Ascending aorta (tissue), 2 donors: ENCODE results near the gene RWDD3. TPM values are rescaled to one million over a fixed set of nuclear protein-coding genes. Genes with fewer than 3 reads are reported as not detected.

Experiments used
- DNase-seq, 2 donors: peaks; one replicate each; pipeline ENCODE4 v3.0.0-alpha.2; 2019; ENCODE audit warnings: low spot score in 2 of 2
- H3K27ac ChIP-seq, 2 donors: fragments of 200-600 bp; sonication (generic); one replicate each; pipeline ENCODE4 v1.5.1; 2016 to 2017; ENCODE audit warnings: mild to moderate bottlenecking in 1 of 2
- H3K27me3 ChIP-seq: fragments of 200-600 bp; sonication (generic); one replicate; pipeline ENCODE4 v1.5.1; 2017
- H3K36me3 ChIP-seq, 2 donors: fragments of 200-600 bp; sonication (generic); one replicate each; pipeline ENCODE4 v1.5.1; 2016
- H3K4me1 ChIP-seq, 2 donors: fragments of 200-600 bp; sonication (generic); one replicate each; pipeline ENCODE4 v1.5.1; 2016 to 2017; ENCODE audit warnings: mild to moderate bottlenecking in 1 of 2
- H3K4me3 ChIP-seq, 2 donors: fragments of 200-600 bp; sonication (generic); one replicate each; pipeline ENCODE4 v1.5.1; 2016 to 2017; ENCODE audit warnings: mild to moderate bottlenecking in 1 of 2
- H3K9me3 ChIP-seq, 2 donors: fragments of 200-600 bp; sonication (generic); one replicate each; pipeline ENCODE4 v1.5.1; 2016
- CTCF ChIP-seq, 3 experiments: fragments of 200-600 bp in 2 of 3; fragments of 450-650 bp in 1 of 3; sonication (generic) in 2 of 3; IDR thresholded peaks; one replicate each; pipeline ENCODE4 v1.5.1; 2016 to 2019; ENCODE audit warnings: antibody characterized with exemption in 3 of 3, mild to moderate bottlenecking in 1 of 3, moderate library complexity in 1 of 3
- intact Hi-C: fragments of 100-400 bp; cut with DNase I; formaldehyde crosslinking; loops from one replicate; pipeline ENCODE4 v1.15.1; 2023
- total RNA-seq: library from RNA; depleted of rRNA; stranded (reverse); fragments of >200 nt; gene quantifications from one replicate; pipeline ENCODE4 v1.1.0, GENCODE V29; 2016

RWDD3 gene
- not detected for total RNA-seq

- H3K4me1 ChIP-seq, result peaks cover 0 to 8% of the 10 kb centered on the region in 2 donors
- peak; percentile 52 to 90 (median 79) for TF ChIP-seq CTCF (IDR thresholded peaks at IDR 0.05)
- peak within 1 kb of the TSS; percentile 86 to 93 for H3K27ac ChIP-seq
- intact Hi-C loops, result loop anchor here (1.0 to 10.0 kb wide), 8 partner anchors 67 to 819 kb away; partner anchors contain the start of genes ABCD3, CNN3, F3 and TLCD4
- no peaks in the 10 kb centered on the region for H3K9me3 ChIP-seq
- no peaks in the 10 kb centered on the region for H3K36me3 ChIP-seq
- peak; percentile 70 to 96 for DNase-seq
- H3K4me3 ChIP-seq, result peak within 1 kb of the TSS; percentile 68 to 85
- H3K27me3 ChIP-seq, result no peaks in the 10 kb centered on the region
Observed at GRCh38 chr1:95233737-95234500, at the start of gene RWDD3. Gene RWDD3, plus strand, starts transcription at chr1:95234210. Its CDS starts 21 bp downstream, at chr1:95234231.

GRCh38 chr1:95186149-95186548 is 47.9 kb upstream of the RWDD3 start:
- Histone ChIP-seq H3K27ac (no peak overlapping the region), H3K4me3 (no peak overlapping the region), H3K4me1 (no peaks in the 10 kb centered on the region), H3K36me3 (no peaks in the 10 kb centered on the region), H3K9me3 (no peaks in the 10 kb centered on the region), H3K27me3 (no peaks in the 10 kb centered on the region)
- intact Hi-C loops, result no loop called here
- no peak for DNase-seq
- TF ChIP-seq CTCF (IDR thresholded peaks at IDR 0.05), result no peak

GRCh38 chr1:95193591-95193990 is 40.4 kb upstream of the RWDD3 start:
- H3K27ac ChIP-seq, result no peak overlapping the region
- peaks cover 0 to 6% of the 10 kb centered on the region in 2 donors for H3K4me1 ChIP-seq
- no peak for DNase-seq
- H3K36me3 ChIP-seq, result no peaks in the 10 kb centered on the region
- no peaks in the 10 kb centered on the region for H3K27me3 ChIP-seq
- intact Hi-C loops, result no loop called here
- no peak overlapping the region for H3K4me3 ChIP-seq
- H3K9me3 ChIP-seq, result no peaks in the 10 kb centered on the region
- TF ChIP-seq CTCF (IDR thresholded peaks at IDR 0.05), result no peak

- no peak for TF ChIP-seq CTCF (IDR thresholded peaks at IDR 0.05)
- Histone ChIP-seq H3K9me3 (no peaks in the 10 kb centered on the region), H3K27ac (no peak overlapping the region), H3K4me3 (no peak overlapping the region), H3K36me3 (no peaks in the 10 kb centered on the region), H3K4me1 (peaks cover 0 to 6% of the 10 kb centered on the region in 2 donors), H3K27me3 (no peaks in the 10 kb centered on the region)
- intact Hi-C loops, result no loop called here
- DNase-seq, result no peak
Observed at GRCh38 chr1:95195046-95195445, 39.0 kb upstream of the RWDD3 start.

GRCh38 chr1:95196017-95196416 is 38.0 kb upstream of the RWDD3 start:
- H3K27ac ChIP-seq, result peak overlapping the region in 1 of 2 donors; percentile 34

More at GRCh38 chr1:95196017-95196416, 38.0 kb upstream of the RWDD3 start:
- TF ChIP-seq CTCF (IDR thresholded peaks at IDR 0.05), result no peak
- no peaks in the 10 kb centered on the region for H3K36me3 ChIP-seq
- no peaks in the 10 kb centered on the region for H3K27me3 ChIP-seq
- no peak overlapping the region for H3K4me3 ChIP-seq
- no peak for DNase-seq
- H3K4me1 ChIP-seq, result peaks cover 0 to 6% of the 10 kb centered on the region in 2 donors
- no peaks in the 10 kb centered on the region for H3K9me3 ChIP-seq
- intact Hi-C loops, result no loop called here
